GM04504 (cell line): ENCODE measurements around the gene EVI2A.

Experiments used
- DNase-seq: peaks from one replicate; pipeline ENCODE4 v3.0.0-alpha.2; 2012; ENCODE audit warnings: low read depth

Gene EVI2A

DNA sequence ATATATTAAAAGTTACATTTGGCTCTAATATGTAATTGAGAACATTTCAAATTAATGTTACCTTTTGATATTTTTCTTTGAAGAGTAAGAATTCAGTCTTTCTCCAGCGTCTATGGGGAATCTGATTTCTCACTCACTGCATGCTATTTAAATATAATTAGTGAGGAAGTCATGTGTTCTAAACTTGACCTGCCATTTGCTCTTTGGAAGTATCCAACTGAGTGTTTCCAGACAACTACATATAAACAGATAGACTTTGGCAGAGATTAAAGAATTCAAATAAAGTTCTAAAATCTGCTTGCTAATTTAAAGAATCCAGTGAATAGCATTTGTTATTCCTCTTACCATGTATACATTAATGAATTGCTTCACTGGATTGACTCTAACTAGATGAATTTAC is 47.9 kb downstream of the EVI2A start:
- no peak for DNase-seq

DNA sequence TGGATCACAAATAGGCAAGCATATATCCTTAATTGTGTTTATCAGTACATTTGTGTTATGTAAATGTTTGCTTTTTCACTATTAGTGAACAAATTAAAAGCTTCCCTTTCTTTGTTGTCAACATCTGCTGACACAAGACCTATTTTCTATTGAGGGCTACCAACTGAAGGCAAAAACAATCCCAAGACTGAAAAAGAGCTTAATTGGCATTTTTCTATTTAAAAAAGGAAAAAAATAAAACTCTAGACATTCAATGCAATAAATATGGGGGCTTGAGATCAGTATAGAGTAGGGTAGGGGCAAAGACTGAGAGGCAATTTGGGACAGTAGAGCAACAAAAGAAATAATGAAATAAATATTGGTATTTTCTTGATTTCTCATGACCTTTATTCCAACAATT is 48.6 kb downstream of the EVI2A start:
- DNase-seq = no peak

DNA sequence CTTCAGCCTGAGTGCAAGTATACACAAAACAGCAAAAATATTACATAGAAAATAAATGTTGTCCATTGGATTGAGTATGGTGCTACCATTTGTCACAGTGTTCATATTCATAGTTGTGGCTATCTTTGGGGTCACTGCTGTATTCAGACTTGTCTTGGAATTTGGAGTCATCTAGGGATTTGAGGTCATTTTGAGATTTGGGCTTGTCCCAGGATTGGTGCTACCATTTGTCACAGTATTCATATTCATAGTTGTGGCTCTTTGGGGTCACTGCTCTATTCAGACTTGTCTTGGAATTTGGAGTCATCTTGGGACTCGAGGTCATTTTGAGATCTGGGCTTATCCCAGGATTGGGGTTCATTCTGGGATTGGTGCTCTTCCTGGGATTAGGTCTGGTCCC is 49.2 kb downstream of the EVI2A start:
- no peak for DNase-seq

DNA sequence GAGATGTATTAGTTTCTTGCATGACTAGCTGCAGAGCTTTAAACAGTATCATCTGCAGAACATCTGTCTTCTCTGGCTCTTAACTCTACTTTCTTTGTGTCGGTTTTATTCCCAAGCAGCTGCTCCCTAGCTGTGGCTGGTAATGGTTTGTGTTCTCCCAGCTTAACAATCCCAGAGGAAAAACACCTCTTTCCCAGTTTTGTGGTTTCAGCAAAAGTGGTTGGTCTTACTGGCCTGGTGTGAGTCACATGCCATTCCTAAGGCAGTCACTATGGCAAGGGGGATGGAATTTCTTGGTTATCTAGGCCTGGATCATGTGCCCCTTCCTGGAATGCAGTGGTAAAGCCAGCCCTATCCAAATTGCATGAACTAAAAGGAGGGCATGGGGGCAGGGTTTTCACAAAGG is 51.8 kb downstream of the EVI2A start:
- peak; percentile 97 for DNase-seq

DNA sequence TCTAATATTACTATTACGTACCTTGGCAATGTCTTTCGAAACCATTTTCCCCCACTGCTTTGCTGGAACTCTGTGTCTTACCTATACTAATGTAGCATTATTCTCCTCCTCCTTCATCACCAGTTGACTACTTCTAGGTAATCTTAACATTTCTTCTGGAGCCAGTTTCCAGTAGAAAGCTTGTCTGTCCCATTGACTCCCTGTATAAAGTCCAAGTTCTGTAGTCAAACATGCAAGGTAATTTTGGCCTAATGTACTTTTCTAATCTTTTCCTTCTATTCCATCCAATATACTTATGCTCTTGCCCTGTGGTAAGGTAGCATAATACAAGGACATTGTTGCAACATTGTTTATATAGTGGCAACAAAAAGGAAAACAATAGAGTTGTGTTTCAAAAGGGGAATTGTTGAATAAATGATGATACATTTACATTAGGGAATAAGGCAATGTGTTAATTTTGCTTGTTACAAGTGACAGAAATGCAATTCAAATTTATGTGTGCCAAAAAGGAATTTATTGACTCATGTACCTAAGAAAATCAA is 52.3 kb downstream of the EVI2A start:
- DNase-seq = no peak
